GM18511 (cell line): Measurements from ENCODE around the gene CXXC5.

Experiments used
- ATAC-seq: cut with Tn5 transposase; IDR thresholded peaks from one replicate; pipeline ENCODE4 v1.9.1; 2021; ENCODE audit warnings: mild to moderate bottlenecking, moderate library complexity; ENCODE audit not compliant: unreplicated experiment

CXXC5 gene

DNA sequence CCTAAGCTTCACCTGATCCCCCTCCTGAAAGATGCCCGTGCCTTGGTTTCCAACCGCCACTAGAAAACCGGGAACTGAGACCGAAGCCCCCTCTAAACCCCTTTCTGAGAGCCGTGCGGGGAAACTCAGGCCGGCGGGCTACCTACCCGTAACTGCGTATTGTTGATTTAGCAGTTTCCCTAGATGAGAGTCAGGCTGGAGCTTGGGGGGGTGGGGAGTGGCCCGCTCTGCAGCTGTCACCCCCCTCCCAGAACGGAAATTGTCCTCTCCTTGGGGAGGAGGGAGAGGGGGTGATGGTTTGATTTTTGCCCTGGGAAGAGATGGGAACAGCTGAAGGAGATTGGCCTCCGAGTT lies 2.5 kb downstream of the CXXC5 start:
- no peak for ATAC-seq

DNA sequence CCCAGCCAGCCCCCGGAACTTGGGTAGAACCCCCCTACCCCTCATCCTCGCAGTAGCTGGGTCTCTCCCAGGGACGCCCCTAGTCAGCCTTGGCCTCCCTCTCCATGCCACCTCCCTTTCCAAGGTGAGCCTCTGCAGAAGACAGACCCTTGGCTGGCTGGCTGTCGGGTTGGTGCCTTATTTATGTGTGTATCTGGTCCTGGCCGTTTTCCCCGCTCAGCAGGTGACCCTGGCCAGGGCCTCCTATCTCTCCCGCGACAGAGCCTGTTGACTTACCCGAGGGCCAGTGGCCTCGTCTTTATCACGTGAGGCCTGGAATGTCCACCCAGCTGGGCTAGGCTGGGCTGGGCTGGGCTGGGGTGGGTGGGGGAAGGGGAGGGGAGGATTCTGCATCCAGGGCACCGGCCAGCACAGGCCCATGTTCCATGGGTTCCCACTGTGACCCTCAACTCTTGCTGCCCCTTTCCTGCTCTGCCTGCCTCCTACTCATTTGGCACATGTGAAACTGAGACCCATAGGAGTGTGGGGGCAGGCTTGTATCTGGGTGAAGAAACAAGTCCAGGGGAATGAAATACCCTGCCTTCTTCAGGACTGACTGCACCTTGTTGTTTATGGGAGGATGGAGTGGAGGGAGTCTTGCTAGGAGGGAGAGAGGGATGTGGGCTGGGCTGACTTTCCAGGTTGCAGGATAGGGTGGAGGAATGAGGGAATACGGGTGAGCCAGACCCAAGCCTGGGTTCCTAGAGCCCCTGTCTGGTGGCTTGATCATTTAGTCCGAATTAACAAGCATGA lies 3.1 kb downstream of the CXXC5 start:
- no peak for ATAC-seq

DNA sequence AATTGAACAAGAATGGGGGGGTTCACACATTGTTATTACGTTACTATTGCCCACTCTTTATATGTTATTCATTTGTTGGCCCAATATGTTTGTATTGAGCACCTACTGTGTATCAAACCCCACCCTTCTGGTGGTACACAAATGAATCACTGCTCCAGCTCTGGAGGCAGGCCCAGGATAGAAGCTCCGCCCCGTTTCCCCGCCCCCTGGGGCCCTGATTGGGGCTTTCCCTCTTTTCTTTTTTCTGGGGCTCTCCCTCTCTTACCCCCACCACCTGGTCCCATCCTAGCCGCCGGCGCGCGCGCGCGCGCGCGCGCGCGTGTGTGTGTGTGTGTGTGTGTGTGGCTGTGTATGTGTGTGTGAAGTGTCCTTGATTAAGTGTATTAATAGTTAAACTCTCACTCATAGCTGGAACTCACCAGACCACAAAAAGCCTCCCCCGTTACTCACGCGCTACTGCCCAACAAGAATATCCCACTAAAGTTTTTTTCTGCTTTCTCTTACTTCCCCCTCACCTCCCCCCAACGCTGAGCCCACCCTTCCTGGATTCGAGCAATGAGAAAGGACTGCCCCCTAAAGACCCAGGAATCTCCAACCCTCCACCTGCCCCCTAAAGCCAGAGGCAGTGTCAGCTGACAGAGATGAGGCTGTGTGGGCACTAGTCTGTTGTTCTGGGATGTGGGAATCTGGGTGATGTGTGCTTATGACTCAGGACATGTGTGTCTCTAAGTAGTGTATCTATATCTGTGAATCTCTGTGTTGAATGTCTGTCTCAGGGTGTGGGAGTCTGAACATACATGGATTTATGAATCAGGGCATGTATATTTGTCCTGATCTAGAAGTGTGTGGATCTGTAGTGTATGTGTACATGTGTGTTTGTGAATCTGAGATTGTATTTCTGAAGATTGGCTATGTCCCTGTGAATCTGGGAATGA lies 4.0 kb downstream of the CXXC5 start:
- ATAC-seq = peak; percentile 34

DNA sequence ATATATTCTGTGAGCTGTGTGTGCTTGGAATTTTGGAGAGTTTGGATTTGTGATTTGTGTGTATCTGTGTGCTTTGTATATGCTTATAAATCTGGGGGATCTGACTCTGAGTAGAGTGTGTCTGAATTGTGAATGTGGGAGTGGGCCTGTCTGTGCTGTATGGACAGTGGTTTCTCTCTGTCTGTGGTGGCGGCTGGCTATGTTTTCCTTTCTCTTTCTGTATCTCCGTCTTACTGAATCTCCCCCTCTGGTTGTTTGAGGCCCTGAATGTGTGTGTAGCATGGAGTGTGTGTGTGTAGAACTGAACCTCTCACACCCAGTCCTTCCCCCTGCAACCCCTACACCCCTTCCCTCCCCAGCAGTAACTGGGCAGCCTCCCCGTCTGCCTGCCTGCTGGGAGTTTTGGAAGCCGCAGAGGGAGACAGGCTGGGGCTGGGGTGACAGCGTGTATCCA lies 4.7 kb downstream of the CXXC5 start:
- peak; percentile 41 for ATAC-seq

DNA sequence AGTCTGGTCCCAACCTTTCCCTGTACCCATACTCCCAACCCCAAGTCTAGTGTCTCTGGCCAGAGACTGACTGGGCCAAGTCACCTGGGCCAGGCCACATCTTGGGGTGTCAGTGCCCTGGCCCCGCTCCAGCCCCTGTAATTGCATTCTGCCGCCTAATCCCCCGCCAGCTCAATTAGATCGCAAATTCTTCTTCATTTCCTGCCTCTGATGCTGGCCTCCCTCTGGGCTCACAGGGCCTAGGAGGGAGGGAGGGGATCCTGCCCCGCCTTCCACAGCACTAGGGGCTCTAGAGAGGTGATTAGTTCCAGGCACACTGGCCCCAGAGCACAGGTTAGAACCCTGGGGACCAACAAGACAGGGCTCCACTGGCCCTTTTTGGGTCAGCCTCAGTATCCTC lies 5.5 kb downstream of the CXXC5 start:
- no peak for ATAC-seq

DNA sequence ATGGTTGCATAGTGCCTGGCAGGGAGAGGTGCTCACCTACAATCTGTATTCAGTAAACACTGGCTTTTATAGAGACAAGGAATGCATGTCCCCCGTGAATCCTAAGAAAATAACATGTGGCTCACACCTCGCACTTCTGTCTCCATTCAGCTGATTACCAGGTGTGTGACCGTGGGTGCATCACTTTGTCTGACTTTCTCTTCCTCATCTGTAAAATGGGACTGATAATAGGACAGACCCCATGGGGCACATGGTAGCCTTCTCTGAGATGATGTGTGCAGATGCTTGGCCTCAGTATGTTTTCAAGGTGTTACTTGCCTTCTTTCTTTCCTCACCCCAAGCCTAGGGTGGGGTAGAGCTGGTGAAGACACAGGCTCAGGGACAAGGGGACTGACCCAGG lies 6.3 kb downstream of the CXXC5 start:
- no peak for ATAC-seq

DNA sequence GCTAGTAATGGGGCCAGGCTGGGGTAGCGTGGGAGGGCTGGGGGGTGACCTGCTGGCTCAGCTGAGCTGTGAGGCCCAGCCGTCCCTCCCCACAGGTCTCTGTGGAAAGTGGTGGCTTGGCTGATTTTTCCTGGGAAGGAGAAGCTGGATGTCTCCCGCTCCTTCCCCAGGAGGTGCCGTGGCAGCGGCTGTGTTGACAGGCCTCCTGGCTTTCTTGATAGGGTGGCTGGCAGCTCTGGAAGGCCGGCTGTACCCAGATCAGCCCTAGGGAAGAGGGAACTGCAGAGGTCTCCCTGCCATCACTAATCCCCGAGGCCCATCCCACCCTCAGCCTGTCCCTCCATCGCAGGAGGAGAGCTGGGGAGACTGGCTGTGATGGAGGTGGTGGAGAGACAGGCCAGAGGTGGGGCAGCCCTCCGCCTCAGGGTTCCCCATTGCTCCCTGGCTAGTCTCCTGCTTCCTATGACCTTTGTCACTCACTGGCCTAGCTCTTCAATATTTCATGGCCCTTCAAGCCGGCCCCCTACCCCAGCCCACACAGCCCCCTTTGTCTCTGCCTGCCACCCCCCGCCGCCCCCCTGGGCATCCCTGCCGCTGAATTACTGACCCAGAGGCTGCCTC lies 6.8 kb downstream of the CXXC5 start:
- ATAC-seq = no peak

DNA sequence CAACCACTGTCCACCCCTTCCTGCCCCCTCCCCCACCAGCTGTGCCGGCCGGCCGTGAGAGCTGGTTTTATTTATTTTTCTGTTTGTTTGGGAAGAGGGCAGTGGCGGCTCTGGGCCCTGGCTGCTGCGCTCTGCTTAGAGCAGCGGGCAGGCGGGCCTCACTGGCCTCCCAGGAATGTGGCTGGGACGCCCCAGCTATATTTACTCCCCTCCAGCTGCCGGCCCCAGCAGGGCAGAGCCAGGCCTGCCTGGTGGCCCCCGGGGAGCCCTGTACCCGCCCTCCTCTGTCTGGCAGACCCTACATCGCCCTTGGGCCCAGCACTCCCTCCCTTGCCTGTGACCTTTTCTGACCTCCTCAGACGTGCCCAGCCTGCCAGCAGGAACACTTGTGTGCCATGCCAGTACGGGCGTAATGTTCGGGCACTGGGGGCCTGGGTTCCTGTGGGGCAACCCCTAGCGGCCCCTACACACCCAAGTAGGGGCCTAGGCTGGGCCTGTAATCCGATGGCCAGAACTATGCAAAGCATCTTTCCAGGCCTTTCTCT lies 7.7 kb downstream of the CXXC5 start:
- no peak for ATAC-seq

DNA sequence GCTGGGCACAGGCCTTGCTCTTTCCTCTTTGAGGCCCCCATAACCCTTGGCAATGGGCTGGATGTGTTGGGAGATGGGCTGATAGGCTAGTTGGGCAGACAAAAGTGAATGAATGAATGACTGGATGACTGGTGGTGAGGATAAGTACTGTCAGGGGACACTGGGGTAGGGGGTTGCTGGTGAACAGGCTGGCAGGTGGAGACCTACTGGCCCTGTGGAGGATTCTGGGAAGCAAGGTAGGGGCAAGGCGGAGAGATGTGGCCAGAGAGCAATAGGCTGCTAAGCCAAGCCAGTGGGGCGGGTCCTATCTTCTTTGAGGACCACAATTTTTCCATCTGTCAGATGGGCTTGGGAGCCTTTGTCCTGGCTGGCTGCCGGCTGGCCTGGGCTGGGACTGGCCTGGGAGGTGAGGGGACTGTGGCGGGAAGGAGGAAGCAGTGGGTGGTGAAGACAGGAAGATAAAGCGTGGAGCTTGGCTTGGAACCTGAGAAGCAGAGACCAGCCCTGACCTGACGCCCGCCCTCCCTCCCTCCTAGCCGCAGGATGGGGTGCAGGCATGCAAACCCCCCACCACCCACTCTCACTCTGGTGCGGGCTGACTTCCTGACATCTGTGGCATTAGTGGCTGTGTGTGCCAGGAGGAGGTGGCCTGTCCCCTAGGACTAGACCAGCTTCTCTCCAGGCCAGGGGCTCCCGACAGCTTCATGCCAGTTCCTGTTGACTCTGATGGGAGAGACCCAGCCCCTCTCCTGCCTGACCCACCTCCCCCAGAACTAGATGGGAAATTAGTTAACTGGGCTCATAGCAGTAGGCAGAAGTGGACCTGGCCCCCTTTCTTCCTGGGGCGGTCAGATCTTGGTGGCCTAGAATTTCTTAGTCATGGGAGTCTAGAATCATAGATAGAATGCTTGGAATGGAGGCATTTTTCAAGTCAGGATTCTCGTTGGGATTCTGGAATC lies 9.5 kb downstream of the CXXC5 start:
- no peak for ATAC-seq

DNA sequence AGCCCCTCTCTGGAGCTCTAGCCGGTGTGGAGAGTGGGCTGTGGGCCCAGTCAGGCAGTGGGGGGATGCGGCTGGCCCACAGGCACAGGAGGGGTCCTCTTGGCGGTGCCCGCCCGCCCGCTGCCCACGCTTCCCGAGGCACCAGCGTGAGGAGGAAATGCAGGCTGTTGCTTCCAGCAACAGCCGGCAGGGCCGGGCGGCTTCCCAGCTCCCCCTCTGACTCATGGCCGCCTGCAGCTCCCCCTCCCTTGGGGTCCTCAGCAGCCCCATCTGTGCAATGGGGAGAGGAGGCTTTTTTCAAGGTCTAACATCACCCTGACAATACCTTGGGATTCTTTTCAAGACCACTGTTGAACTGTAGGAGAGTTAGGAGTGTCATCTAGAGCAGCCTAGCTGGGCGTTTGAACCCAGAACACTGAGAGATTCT lies 10.4 kb downstream of the CXXC5 start:
- ATAC-seq = no peak

DNA sequence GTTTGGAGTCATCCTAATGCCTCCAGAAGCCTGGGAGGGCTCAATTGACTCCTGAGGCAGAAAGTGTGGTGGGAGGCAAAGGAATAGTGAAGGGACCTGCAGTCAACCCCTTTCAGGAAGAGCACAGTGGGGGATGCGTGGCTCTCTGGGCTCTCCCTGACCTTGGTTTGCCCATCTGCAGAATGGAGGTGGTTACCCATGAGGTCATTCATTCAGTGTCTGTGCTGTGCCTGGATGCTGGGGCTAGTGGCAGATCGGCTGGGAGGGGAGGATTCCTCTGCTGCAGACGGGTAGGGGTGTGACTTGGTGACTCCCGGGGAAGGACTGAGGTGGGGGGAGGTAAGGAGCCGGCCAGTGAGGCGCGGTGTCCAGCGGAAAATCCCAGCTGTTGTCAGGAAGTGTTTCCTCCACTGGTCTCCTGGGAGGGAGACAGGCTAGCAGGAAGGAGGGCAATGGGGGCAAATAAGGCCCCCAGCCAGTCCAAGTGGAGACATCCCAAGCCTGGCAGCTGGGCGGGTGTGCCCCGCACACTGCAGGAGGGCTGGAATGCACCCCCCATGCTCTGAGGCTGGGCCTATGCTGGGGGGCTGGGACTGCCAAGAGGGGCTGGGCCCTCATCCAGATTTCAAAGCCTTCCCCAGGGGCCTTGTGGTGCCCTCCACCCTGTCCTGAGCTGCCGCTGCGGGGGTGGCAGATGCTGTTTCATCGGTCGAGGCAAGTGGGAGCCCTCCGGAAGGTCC lies 10.9 kb downstream of the CXXC5 start:
- no peak for ATAC-seq

DNA sequence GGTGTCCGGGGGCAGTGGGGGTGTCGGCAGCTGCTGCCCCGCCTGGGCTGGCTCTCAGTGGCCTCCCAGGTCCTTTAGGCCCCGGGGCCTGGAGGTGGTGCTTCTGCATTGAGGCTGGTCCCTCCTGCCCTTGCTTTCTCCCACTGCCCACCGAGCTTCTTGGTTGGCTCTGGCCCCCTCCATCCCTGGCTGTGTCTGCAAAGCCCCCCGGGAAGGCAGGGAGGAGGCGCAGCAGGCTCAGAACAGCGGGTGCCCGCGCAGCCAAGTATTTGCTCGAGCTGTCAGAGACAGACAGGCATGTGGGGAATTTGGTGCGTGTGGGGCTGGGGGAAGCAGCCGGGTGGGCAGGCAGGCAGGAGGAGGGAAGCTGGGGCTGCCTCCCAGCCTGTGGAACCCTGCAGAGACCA lies 11.5 kb downstream of the CXXC5 start:
- ATAC-seq = no peak

DNA sequence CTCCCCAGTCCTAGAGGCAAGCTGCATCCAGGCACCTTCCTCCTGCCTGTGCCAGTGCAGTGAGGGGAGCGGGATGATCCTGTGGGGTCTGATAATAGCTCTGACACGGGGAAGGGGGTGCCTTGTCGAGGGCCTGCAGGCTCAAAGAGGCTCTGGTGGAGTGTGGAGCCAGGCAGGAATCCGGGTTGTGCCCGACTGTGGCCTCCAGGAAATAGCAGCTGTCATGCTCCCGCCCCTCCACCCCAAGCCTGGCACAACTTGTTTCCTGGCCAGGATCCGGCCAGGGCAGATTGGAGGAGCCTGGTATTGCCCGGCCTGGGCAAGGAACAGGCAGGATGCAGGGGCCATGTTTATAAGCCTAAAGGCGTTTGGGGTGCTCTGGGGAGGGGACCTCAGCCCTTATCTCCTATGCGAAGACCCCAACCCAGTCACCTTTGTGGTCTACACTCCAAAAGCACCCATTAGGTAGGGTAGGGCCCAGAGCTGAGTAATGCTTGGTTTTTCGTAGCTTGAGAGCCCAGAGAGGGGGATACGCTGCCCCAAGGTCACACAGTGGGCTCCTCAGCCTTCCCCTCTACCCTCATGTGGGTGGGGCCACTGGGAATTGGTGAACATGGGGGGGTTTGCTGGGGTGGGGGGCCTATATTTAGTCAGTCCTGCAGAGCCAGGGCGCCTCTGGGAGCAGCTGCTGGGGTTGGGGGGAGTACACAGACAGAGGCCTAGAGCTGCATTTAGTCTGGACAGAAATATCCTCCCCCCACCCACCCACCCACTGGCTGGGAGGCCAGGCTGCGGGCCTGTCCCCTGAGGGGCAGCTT lies 12.2 kb downstream of the CXXC5 start:
- ATAC-seq = no peak

DNA sequence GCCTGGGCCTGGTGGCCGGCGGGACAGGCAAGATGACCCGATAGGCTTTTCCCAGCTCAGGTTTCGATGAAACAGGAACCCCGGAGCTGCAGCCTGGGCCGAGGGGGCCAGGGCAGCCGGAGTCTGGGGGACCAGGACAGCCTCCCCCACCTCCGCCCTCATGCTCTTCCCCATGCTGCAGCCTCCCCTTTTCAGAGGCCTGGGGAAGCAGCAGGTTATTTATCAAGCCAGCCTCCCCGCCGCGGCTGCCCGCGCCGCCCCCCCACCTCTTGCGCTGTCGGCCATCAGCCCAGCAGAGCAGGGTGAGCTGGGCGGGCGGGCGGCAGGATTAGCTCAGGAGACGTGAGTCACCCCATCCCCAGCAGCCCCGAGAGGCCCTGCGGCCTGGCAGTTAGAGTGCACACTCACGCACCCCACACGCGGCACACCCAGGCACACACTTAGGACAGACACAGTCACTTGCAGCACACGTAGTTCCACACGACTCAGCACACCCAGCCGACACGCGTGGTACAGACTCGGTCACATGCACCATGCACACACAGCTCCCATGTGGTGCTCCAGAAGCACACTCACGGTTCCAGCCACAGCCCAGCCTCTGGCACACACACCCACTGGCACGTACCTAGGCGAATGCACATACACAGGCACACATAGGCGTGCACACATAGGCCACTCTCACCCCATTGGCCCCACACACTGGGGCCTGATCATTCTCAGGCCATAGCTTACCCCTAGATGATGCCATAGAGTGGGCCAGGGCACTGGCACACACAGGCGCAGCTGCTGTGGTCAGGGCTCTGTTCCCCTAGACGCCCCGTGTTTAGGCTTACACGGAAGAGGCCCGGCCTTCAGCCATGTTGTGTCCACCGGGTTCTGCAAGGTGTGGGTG lies 13.0 kb downstream of the CXXC5 start:
- ATAC-seq = no peak

DNA sequence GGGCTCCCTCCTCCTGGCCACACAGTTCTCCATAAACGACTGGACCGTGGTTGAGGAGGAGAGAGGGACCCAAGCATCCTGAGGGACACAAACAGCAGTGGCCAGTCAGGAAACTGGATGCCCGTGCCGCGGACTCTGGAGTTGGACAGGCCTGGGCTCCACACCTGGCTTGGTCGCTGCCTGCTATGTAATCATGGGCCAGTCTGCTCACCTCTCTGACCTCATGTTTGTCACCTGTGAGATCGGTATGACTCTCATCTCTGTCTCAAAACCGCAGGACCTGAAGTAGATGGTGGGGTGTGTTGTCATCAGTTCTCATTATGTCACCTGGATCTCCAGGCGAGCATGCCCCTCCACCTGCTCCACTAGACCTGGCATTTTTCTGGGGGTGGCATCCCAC lies 14.5 kb downstream of the CXXC5 start:
- no peak for ATAC-seq

DNA sequence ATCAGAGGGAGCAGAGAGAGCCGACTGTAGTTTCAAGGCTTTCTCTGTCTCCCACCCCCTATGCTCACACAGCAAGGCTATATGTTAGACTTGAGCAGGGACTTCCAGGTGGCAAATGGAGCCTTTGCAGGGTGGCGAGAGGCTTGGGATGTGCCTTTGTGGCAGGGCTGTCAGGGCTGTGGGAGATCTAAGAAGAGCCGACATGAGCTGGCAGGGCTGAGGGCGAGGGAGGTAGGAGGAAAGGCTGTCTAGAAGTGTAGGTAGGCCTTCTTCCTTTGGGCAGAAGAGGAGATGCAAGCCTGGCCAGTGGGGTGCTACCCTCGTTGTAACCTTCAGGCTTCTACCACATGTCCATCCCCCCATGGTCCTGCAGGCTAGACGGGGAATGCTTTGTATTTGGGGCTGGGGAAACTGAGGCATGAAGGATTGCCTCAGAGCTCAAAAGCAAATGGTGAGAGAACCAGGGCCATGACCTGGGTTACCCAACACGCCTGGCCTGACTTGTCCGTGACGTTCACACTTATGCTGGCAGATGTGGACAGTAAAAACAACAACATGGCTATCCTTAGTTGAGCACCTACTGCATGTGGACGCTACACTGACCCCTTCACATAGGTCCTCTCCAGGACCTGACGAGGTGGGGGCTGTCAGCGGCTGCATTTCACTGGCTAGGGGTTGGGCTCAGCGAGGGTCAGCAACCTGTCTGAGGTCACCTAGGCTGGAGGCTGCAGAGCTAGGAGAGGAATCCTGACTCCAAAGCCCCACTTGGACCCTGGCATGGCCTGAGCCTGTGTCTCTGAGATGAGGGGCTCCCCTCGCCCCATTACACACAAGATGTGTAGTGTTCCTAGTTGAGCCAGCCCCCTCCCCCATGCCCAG lies 15.3 kb downstream of the CXXC5 start:
- ATAC-seq = no peak
